GM21717 (cell line): Measurements from ENCODE around the gene XG.

Source experiments
- ATAC-seq: cut with Tn5 transposase; IDR thresholded peaks from one replicate; pipeline ENCODE4 v1.9.1; 2021; ENCODE audit warnings: mild to moderate bottlenecking, moderate library complexity; ENCODE audit not compliant: unreplicated experiment

The XG gene

DNA sequence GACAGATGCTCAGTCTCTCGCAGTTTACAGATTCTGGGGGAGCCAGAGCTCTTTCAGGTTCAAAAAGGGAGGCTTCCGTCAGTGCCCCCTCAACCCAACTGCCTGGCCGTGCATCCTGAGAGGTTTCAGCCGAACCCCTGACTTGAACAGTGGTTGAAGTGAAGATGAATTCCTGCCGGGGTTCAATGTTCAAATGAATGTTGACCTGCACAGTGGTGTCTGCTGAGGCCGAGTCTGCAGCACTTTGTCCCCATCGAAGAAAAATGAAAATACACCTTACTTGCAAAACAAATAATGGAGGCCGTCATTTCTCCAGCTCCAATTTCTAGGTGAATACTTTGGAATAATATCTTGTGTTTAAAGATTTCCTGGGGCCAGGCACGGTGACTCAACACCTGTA, 110.6 kb downstream of the XG start:
- no peak for ATAC-seq

DNA sequence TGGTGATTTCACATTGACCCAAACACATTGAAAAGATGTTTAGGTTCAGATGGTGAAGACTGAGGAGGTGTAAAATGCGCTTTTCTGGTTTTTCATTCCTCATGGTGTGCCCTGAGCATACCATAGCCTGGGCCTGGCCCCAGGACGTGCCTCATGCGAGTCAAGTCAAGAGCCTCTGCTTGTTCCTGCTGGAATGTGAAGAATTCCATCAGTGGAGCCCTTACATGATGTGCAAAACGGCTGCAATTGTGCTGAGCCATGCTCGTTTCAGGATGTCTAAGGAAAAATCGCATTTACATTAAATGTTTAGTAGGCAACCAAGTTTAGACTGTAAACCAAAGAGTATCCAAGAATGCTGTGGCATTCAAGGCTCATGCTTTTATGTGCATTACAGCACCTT, 111.8 kb downstream of the XG start:
- no peak for ATAC-seq
